HS-27A (cell line): ENCODE results near the gene MOXD1.

Experiments
- DNase-seq: peaks from one replicate; pipeline ENCODE4 v3.0.0-alpha.2; 2012; ENCODE audit warnings: low read depth, missing footprints

MOXD1 gene

GRCh38 chr6:132400883-132401617, at the start of gene MOXD1:
Gene MOXD1, minus strand, starts transcription at chr6:132401475. Its CDS starts 49 bp downstream, at chr6:132401426.
- no peak for DNase-seq

GRCh38 chr6:132446855-132447241, 45.6 kb upstream of the MOXD1 start:
- DNase-seq = no peak

GRCh38 chr6:132446141-132446854, 45.0 kb upstream of the MOXD1 start:
- no peak for DNase-seq

GRCh38 chr6:132445201-132445951, 44.1 kb upstream of the MOXD1 start:
- DNase-seq = peak; percentile 73

GRCh38 chr6:132443206-132443605, 41.9 kb upstream of the MOXD1 start:
- no peak for DNase-seq

- no peak for DNase-seq
Measured at GRCh38 chr6:132430110-132430509, 28.8 kb upstream of the MOXD1 start.

- DNase-seq = no peak
Measured at GRCh38 chr6:132425176-132425575, 23.9 kb upstream of the MOXD1 start.

GRCh38 chr6:132423839-132424238, 22.6 kb upstream of the MOXD1 start:
- no peak for DNase-seq

GRCh38 chr6:132418235-132418965, 17.1 kb upstream of the MOXD1 start:
- DNase-seq = no peak

GRCh38 chr6:132414761-132415160, 13.5 kb upstream of the MOXD1 start:
- DNase-seq = no peak

- no peak for DNase-seq
Measured at GRCh38 chr6:132414322-132414721, 13.0 kb upstream of the MOXD1 start.

- no peak for DNase-seq
Measured at GRCh38 chr6:132413499-132413802, 12.2 kb upstream of the MOXD1 start.

GRCh38 chr6:132412656-132413498, 11.6 kb upstream of the MOXD1 start:
- no peak for DNase-seq

- no peak for DNase-seq
Measured at GRCh38 chr6:132411296-132411695, 10.0 kb upstream of the MOXD1 start.

GRCh38 chr6:132410830-132411229, 9.6 kb upstream of the MOXD1 start:
- DNase-seq = no peak

- no peak for DNase-seq
Measured at GRCh38 chr6:132405143-132405915, 4.1 kb upstream of the MOXD1 start.

GRCh38 chr6:132404736-132405135, 3.5 kb upstream of the MOXD1 start:
- no peak for DNase-seq

- no peak for DNase-seq
Measured at GRCh38 chr6:132404330-132404729, 3.1 kb upstream of the MOXD1 start.

GRCh38 chr6:132401618-132402285, 477 bp upstream of the MOXD1 start:
- no peak for DNase-seq

- DNase-seq = no peak
Measured at GRCh38 chr6:132400555-132400882, 756 bp downstream of the MOXD1 start.
